Colonic mucosa (tissue), 4 donors: Measurements from ENCODE around the gene ALDH1L1. TPM values are rescaled to one million over a fixed set of nuclear protein-coding genes. Genes with fewer than 3 reads are reported as not detected.

Experiments
- DNase-seq: peaks from one replicate; pipeline ENCODE4 v3.0.0-alpha.2; 2020
- H3K27ac ChIP-seq: fragments of 200-600 bp; one replicate; pipeline ENCODE4 v1.8.0; 2021
- H3K27me3 ChIP-seq: fragments of 200-600 bp; one replicate; pipeline ENCODE4 v1.8.0; 2021
- H3K36me3 ChIP-seq: fragments of 200-600 bp; one replicate; pipeline ENCODE4 v1.8.0; 2021
- H3K4me1 ChIP-seq: fragments of 200-600 bp; one replicate; pipeline ENCODE4 v1.8.0; 2021; ENCODE audit warnings: mild to moderate bottlenecking
- H3K4me3 ChIP-seq: fragments of 200-600 bp; one replicate; pipeline ENCODE4 v1.8.0; 2021
- H3K9ac ChIP-seq, 2 donors: one replicate each; pipeline ENCODE4 v1.7.0; 2013; ENCODE audit warnings: control low read depth in 2 of 2, low read depth in 2 of 2, low read length in 2 of 2
- H3K9me3 ChIP-seq: fragments of 200-600 bp; one replicate; pipeline ENCODE4 v1.8.0; 2021
- CTCF ChIP-seq: fragments of 200-600 bp; IDR thresholded peaks from one replicate; pipeline ENCODE4 v1.8.0; 2022; ENCODE audit warnings: antibody characterized with exemption, mild to moderate bottlenecking
- intact Hi-C: fragments of 100-400 bp; cut with DNase I; formaldehyde crosslinking; loops from one replicate; pipeline ENCODE4 v1.14.1; 2022
- total RNA-seq, 2 donors: library from RNA; stranded (reverse); fragmentation: NEBNext Ultra II Directional in 1 of 2; extraction: Animal tissue kit (Norgen Biotek cat#: 25700) in 1 of 2; gene quantifications; one replicate each; pipeline ENCODE4 v1.2.1, GENCODE V29; 2021
- donor health status: healthy.
- donor health status: DM: no; HTN: no; CAD: no.
- donor health status: DM: no; HTN: no; CAD: no.

The ALDH1L1 gene
- total RNA-seq, 2 donors from 2014 or later: 15.3 to 25.6 TPM

GRCh38 chr3:126102011-126102410, 78.4 kb downstream of the ALDH1L1 start:
- H3K27ac ChIP-seq: no peak overlapping the region
- no peaks in the 10 kb centered on the region for H3K4me1 ChIP-seq
- no peaks in the 10 kb centered on the region for H3K36me3 ChIP-seq
- intact Hi-C loops: no loop called here
- no peak overlapping the region for H3K9ac ChIP-seq
- TF ChIP-seq CTCF: no peak
- H3K9me3 ChIP-seq: no peaks in the 10 kb centered on the region
- no peaks in the 10 kb centered on the region for H3K27me3 ChIP-seq
- DNase-seq: peak; percentile 12
- no peak overlapping the region for H3K4me3 ChIP-seq

GRCh38 chr3:126101521-126101982, 78.8 kb downstream of the ALDH1L1 start:
- Histone ChIP-seq H3K27me3 (no peaks in the 10 kb centered on the region), H3K9me3 (no peaks in the 10 kb centered on the region), H3K36me3 (no peaks in the 10 kb centered on the region), H3K4me3 (no peak overlapping the region), H3K4me1 (no peaks in the 10 kb centered on the region), H3K27ac (no peak overlapping the region), H3K9ac (no peak overlapping the region)
- intact Hi-C loops: no loop called here
- DNase-seq: peak; percentile 14
- TF ChIP-seq CTCF: no peak

GRCh38 chr3:126100634-126101301, 79.6 kb downstream of the ALDH1L1 start:
- DNase-seq: peak; percentile 12
- no peaks in the 10 kb centered on the region for H3K4me1 ChIP-seq
- H3K4me3 ChIP-seq: no peak overlapping the region
- intact Hi-C loops: no loop called here
- no peak overlapping the region for H3K9ac ChIP-seq
- no peaks in the 10 kb centered on the region for H3K36me3 ChIP-seq
- H3K9me3 ChIP-seq: no peaks in the 10 kb centered on the region
- TF ChIP-seq CTCF: no peak
- H3K27me3 ChIP-seq: no peaks in the 10 kb centered on the region
- no peak overlapping the region for H3K27ac ChIP-seq

- no peaks in the 10 kb centered on the region for H3K9me3 ChIP-seq
- no peaks in the 10 kb centered on the region for H3K27me3 ChIP-seq
- H3K36me3 ChIP-seq: no peaks in the 10 kb centered on the region
- H3K4me3 ChIP-seq: no peak overlapping the region
- H3K4me1 ChIP-seq: no peaks in the 10 kb centered on the region
- peak; percentile 6 for DNase-seq
- TF ChIP-seq CTCF: no peak
- H3K27ac ChIP-seq: no peak overlapping the region
- intact Hi-C loops: no loop called here
- no peak overlapping the region for H3K9ac ChIP-seq
Observed at GRCh38 chr3:126100269-126100633, 80.1 kb downstream of the ALDH1L1 start.

GRCh38 chr3:126098391-126098858, 82.0 kb downstream of the ALDH1L1 start:
- Histone ChIP-seq H3K9me3 (no peaks in the 10 kb centered on the region), H3K4me1 (no peaks in the 10 kb centered on the region), H3K9ac (no peak overlapping the region), H3K4me3 (no peak overlapping the region), H3K27me3 (no peaks in the 10 kb centered on the region), H3K36me3 (no peaks in the 10 kb centered on the region), H3K27ac (no peak overlapping the region)
- no peak for DNase-seq
- intact Hi-C loops: no loop called here
- no peak for TF ChIP-seq CTCF
